ENCODE data around the gene SYF2.

DNA sequence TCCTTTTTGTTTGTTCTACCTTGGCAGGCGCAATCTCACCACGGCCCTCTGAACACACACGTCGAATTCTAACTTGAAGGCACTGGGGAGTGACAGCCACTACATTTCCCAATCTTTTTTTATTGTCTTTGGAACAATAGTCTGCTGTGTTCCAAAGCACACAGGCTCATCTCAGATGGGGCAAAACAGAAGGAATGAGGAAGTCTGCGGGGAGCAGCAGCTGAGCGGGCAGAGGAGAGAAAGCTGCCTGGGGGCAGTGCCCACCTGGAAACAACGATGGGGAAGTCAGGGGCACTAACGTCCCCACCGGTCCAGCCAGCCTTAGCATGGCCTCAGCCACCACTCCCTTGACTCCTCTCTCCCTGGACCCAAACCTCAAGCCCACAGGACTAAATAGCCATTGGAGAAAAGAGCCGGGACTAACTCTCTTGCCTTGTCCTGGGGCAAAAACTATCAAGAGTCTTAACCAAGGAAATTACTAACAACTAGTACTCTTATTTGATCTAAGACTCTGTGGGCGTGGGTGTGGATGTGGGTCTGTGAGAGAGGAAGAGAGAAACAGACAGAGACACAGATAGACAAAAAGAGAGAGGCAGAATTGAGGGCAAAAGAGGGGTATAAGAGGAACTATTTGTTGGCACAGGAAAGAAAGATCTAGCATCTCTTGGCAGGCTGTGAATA lies 34.2 kb downstream of the SYF2 start:
- TF ChIP-seq, protein P1, sequence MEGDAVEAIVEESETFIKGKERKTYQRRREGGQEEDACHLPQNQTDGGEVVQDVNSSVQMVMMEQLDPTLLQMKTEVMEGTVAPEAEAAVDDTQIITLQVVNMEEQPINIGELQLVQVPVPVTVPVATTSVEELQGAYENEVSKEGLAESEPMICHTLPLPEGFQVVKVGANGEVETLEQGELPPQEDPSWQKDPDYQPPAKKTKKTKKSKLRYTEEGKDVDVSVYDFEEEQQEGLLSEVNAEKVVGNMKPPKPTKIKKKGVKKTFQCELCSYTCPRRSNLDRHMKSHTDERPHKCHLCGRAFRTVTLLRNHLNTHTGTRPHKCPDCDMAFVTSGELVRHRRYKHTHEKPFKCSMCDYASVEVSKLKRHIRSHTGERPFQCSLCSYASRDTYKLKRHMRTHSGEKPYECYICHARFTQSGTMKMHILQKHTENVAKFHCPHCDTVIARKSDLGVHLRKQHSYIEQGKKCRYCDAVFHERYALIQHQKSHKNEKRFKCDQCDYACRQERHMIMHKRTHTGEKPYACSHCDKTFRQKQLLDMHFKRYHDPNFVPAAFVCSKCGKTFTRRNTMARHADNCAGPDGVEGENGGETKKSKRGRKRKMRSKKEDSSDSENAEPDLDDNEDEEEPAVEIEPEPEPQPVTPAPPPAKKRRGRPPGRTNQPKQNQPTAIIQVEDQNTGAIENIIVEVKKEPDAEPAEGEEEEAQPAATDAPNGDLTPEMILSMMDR (conservative IDR thresholded peaks at IDR 0.05 in 1 of 2, IDR thresholded peaks at IDR 0.05 in 1 of 2; ENCODE audit: extremely low read depth in 1 of 2, insufficient read depth in 1 of 2, low read depth in 1 of 2, low read length in 2 of 2), result no peak
- no peak for TF ChIP-seq EZH2 (IDR thresholded peaks at IDR 0.05; ENCODE audit: borderline replicate concordance, low read length)
